HG02938 (cell line): ENCODE data around the gene NCAPG2.
"Not testable (repeated sequence)": the region's sequence is repeated elsewhere in the genome, so short reads cannot be mapped to it uniquely, and the experiment has no call there.

Experiments
- ATAC-seq: cut with Tn5 transposase; IDR thresholded peaks from one replicate; pipeline ENCODE4 v1.9.1; 2021; ENCODE audit warnings: mild to moderate bottlenecking, moderate library complexity; ENCODE audit not compliant: unreplicated experiment

Gene NCAPG2

DNA sequence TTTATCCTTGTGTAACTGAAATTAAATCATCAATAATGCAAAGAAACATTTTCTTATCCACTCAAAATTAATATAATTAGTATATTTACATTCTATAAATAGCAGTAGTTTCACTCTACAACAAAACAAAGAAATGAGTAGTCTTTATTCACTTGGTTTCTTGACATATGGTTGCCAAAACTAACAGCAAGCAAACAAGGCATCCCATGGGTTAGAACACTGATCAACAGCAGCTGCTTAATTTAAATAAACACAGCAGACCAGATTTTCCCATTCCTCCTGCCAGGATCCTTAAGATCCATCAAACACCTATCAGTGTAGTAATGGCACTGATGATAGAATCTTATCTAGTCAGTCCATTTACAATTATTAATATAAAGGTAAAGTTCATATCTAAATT lies 22.1 kb downstream of the NCAPG2 start:
- ATAC-seq = no peak

DNA sequence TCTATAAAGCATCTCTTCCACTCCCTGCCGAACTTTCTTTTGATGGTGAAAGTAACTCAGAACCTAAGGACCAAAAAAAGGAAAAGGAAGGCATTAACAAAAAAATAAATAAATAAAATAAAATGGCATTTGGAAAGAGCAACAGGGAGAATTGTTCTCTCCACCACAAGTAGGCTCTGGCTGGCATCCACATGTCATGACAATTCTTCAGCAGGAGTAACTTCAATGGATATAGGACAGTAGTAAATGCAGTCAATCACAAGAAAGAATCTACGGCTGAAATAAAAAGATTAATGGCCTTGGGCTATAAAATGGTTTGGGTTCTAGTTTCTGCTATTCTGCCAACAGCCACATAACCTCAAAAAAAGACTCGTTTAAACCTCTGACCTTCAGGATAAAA lies 23.9 kb downstream of the NCAPG2 start:
- no peak for ATAC-seq

DNA sequence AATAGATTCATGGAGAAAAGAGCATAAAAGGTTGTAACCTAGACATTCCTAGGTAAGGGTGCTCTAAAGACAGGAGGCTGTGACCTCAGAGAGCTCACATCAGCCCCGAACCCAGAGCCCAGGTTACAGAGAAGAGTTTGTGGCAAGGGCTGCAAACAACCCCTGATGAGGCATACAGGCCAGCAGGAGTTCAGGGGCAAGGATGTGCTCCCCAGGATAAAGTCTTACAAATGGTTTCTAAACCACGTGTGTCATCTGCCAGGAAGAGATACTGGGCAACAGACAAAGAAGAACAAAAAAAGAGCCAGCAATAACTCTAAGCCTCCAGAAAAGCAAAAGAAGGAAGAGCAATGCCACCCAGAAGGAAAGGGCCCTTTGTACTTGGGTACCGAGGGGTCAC lies 27.7 kb downstream of the NCAPG2 start:
- no peak for ATAC-seq

DNA sequence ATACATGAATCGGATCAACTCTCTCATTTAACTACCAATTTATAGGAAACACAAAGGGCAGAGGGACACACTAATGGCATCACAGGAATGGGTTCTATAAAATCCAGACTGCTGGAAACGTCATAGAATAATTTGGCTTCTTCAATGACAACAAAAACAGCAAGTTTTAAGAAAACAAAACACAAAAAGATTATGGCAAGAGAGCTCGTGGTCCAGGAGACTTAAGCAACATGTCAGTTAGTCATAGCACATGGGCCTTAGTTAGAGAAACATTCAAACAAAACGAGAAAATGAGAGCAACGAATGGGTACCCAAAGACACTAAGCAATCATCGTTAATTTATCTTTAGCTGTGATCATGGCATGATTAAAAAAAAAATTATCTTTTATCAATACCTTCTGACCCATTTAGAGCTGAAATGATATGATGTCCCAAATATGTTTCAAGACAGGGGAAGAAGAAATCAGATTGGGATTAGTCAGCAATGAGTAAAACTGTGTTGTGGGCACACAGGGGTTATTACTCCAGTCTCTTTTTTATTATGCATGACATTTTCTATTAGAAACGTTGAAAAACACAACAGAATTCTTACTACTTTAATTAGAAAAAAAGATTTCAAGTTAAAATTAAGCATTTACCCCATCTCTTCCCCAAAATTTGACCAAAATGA lies 28.3 kb downstream of the NCAPG2 start:
- ATAC-seq = no peak

DNA sequence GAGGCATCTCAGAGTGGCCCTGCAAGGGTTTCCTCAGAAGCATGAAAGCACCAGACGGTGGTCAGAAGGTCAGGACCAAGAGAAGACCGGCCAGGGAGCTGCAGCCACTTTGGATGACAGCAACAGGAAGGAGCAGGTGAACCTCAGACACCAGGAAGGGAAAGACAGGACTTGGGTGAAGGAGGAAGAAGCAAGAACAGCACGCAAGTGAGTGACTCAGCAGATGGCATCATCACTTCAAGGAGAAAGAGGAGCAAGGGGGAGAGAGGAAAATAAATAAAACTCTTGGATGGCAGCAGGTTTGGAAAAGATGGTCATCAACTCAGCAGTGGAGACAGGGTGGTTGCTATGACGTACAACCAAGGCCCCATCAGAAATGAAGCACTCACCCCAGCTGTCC lies 31.6 kb downstream of the NCAPG2 start:
- ATAC-seq = no peak

DNA sequence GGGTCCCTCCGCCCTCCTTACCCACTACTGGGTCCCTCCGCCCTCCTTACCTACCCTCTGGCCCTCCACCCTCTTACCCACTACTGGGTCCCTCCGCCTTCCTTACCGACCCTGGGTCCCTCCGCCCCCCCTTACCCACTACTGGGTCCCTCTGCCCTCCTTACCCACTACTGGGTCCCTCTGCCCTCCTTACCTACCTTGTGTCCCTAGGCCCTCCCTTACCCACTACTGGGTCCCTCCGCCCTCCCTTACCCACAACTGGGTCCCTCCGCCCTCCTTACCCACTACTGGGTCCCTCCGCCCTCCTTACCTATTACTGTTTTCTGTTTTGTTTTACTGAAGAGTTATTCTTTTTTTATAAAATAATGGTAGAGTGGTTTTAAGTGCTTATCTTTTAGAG lies 36.5 kb downstream of the NCAPG2 start:
- not testable (repeated sequence) for ATAC-seq

DNA sequence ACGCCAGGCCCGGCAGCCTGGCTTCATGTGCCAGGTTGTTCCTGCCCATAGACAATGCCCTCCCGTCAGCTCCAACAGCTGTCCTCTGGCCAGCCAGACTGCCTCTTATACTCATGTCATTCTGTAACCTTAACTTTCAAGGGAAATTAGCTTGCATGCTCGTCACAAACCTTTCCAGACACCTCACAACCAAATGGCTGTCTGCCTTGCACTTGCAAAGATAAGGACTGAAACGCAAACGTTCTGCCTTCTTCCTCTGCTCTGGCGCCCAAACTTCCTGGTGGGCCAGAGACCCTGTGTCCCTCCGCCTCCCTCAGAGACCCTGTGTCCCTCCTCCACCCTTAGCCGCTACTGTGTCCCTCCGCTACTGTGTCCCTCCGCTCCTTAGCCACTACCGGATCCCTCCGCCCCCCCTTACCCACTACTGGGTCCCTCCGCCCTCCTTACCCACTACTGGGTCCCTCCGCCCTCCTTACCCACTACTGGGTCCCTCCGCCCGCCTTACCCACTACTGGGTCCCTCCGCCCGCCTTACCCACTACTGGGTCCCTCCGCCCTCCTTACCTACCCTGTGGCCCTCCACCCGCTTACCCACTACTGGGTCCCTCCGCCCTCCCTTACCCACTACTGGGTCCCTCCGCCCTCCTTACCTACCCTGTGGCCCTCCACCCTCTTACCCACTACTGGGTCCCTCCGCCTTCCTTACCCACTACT lies 37.5 kb downstream of the NCAPG2 start:
- ATAC-seq = not testable (repeated sequence)

DNA sequence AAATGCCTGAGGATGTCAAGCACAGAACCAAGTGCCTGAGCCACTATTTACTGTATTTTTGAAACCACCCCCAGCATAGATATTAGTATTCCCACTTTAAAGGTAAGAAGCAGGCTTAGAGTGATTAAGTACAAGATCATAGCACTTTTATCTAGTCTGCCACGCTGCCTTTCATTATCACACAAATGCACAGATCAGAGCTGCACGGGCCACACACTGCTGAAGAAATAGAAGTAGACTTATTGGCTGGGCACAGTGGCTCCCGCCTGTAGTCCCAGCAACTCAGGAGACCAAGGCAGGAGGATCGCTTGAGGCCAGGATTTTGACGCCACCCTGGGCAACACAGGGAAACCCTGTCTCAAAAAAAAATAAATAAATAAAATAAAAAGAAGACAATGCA lies 38.2 kb downstream of the NCAPG2 start:
- ATAC-seq = no peak

DNA sequence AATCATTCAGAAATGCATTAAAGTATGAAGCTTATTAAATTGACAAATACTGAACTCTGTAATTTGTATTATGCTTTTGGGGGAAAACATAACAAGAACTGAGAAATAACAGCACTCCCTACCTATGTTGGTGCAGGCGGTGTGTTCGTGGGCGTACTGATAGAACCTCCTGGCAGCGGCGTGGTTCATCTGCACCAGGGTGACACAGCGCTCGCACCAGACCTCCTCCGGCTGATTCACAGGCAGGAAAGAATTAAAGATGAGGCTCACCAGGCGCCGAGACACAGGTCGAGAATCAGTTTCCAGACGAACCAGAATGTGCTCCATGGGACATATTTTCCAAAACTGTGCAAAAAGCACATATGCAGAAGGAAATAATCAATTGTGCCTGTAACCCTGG lies 40.2 kb downstream of the NCAPG2 start:
- ATAC-seq = no peak

DNA sequence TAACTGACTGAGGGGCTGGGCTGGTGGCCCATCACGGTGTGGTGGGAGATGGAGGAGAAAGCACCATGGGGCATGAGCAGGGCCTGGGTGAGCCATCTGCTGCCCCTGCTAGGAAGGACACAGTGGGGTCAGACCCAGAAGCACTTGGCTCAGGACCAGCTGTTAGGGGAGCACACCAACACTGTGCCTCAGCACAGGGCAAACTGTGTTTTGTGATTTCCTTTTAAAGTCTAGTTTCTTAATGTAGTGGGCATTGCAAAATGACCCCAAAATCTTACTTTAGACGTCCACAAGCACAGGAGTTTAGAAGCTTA lies 41.2 kb downstream of the NCAPG2 start:
- no peak for ATAC-seq

DNA sequence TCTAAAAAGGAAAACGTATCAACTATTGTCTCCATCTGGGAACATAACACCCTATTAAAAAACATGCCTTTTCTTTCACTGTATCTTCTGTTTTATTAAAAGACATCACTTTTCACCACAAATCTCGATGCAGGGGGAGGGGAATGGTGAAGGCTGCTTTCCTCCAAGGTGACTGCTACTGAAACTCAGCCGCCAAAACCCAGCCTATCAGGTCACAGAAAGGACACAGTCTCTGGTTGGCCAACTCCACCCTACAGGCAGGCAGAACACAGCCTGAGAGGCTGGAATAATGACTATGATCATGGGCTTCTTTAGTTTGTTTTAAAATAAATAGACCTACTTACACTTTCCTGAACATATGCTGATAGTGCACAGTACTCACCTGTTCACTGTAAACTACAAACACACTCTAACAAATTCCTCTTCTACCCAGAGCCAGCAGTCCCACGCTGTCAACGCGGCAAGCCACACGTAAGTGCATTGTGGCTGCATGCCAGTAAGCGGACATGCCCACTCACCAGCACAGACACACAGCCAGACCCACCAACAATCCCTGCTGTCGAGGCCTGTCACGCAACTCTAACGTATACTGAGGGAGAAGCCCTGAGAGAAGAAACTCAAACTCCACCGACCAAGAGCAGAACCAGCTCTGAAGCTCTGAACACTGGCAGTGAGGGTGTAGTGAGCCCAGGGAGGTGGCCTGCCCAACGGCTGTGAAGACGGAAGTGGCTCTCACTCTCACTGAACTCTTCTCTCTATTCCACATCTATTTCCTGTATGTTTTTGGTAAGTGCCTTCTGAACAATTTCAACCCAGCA lies 41.8 kb downstream of the NCAPG2 start:
- no peak for ATAC-seq

DNA sequence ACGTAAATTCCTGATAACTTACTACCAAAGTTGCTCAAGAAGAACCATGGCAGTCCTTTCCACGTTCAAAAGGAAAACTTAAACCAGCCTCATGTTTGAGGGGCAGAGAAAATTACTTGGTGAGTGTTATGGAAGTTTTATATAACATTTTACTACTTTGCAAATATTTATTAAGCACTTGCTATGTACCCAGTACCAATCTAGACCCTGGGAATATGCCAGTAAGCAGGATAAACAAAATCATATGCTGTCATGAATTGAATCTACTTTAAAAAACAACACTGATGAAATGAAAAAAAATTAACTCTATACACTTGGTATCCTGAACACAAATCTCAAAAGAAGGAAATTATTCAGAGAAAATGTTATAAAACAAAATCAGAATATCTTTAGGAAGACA lies 46.1 kb downstream of the NCAPG2 start:
- no peak for ATAC-seq

DNA sequence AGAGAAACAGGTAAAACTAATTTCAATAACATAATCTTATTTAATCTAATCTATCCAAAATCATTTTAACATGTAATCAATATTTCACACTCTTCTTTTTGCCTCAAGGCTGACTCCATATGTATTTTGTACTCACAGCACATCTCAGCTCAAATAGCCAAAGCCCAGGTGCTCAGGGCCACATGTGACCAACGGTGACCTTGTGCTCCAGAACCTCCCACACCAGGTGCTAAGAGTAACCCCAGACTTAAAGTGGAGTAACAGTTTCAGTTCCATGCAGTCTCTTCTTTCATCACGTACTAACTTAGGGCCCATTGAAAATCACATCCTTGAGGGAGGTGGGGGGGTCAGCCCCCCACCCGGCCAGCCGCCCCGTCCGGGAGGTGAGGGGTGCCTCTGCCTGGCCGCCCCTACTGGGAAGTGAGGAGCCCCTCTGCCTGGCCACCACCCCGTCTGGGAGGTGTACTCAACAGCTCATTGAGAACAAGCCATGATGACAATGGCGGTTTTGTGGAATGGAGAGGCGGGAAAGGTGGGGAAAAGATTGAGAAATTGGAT lies 47.3 kb downstream of the NCAPG2 start:
- ATAC-seq = peak; percentile 45

DNA sequence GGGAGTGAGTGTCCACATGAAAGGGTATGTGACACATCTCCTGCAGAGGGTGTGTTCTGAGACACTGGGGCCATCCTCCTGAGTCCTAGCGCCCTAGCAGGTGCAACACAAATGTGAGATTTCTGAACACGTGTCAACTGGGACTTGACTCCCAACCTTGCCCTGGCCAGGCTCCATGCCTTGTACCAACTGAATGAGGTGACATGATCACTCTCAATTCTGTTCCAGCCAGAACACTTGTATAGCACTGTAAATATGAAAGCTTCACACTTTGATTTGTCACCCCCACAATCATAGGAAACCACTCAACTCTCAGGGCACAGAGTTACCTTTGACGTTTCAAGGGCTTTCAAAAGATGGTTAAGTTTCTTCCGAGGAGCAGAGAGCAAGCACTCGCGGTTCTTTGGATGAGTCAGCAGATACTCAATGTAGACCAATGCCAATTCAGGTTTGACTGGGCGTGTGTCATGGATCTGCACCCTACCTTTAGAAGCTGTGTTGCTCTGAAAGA lies 48.6 kb downstream of the NCAPG2 start:
- peak; percentile 97 for ATAC-seq

DNA sequence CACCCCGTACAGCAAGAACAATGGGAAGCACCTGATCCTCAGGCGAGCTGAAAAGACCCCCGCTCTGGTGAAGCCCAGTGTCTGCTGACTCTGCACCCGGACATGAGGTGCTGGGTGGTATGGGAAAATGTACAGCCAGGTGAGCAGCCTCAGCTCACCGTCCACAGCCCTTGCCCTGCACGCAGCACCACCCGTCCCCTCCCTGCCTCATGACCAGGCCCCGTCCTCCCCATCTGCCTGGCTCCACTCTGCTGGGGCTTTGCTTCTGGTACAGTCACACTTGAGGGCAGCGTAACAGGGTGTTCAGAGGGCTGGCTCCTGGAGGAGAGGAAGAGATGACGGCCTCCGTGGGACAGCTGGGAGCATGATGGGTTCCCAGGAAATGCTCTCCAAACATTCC lies 49.1 kb downstream of the NCAPG2 start:
- no peak for ATAC-seq

DNA sequence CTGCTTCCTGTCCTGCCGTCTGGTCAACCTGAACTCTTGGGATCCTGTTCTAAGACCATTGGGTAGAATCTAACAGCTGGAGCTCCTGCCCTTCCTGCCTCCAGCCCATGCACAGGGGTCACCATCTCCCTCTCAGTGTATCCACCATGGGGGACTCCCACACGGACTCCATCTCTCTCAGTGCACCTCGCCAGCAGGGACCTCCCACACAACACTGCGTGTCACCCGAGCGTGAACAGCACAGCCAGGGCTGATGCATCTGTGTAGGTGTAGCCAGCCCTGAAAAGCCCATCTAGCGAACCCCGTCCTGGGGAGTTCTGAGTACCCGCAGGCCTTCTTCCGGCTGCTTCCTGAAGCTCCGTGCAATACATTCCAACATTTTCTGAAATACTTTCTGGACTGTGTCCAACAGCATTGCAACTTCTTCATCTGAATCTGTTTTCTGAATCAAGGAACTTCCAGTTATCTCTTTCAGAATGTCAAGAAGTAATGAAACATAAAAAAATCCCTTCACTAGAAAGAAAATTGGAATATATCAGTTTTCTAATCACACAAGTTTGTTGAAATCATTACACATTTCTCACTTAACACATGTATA lies 52.5 kb downstream of the NCAPG2 start:
- ATAC-seq = no peak

DNA sequence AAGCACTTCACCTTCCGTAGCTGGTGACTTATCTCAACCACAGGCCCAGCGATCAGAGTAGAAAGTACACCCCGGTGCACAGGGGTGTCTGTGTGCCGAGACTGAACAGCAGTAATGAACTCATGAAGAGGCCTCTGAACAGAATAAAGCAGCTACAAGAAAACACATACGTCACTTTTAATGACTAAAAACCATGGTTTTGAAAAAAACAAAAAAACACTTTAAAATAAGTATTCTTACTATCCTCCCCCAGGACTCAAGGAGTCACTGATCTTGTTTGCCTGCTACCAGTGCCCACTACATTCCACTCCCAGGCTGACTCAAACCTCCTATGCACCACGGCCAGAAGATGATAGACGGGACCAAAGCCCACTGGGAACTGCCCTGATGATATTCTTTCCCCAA lies 53.8 kb downstream of the NCAPG2 start:
- no peak for ATAC-seq

DNA sequence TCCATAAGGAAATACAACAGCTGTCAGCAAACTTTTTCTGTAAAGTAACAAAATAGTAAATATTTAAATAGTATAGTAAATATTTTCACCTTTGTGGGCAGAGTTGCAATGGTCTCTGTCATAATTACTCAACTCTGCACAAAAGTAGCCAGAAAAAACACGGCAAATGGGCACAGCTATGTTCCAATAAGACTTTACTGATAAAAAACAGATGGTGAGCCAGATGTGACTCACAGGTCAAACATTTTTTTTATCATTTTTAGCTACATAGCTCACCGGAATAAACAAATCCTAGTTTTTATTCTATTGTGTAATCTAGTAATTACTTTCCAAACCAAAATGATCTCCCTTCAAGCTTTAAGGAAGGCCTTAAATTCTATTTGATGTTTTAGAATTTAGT lies 55.3 kb downstream of the NCAPG2 start:
- ATAC-seq = no peak

DNA sequence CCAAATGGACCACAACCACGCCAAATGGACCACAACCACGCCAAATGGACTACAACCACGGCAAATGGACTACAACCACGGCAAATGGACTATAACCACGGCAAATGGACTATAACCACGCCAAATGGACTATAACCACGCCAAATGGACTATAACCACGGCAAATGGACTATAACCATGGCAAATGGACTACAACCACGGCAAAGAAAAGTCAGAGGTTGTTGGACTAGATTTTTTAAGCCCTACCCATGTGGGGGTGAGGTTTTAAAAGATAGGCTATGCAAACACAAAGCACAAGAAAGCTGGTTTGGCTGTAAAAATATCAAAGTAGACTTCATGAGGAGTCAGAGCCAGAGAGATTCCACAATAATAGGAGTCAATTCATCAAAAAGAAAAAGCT lies 55.8 kb downstream of the NCAPG2 start:
- ATAC-seq = no peak

DNA sequence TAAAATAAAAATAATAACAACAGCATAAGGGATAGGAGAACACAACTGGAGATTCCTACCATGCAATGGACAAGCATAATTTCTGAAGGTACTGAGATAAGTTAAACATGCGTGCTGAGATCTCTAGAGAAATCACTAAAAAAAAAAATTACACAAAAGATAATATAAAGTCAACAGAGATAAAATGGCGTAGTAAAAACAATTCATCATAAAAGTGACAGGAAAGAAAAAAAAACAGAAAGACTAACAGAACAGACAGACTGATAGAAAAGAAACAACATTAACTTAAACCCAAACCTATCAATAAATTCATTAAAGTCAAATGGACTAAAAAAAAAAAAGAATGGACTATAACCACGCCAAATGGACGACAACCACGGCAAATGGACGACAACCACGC lies 56.4 kb downstream of the NCAPG2 start:
- ATAC-seq = no peak

DNA sequence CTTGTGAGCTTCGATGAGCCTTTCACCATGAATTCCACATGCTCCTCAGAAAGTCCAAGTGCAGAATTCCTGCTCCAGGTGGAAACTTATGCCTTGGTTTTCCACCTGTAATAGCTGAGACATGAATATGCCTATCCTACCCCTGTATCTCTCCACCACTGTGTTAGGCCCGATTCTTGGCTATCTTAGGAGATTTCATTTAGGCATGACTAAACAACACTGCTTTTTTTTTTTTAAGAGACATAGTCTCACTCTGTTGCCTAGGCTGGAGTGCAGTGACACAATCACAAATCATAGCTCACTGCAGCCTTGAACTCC lies 57.2 kb downstream of the NCAPG2 start:
- no peak for ATAC-seq
